ENCODE measurements around the gene VMP1. TPM values are rescaled to one million over a fixed set of nuclear protein-coding genes. Genes with fewer than 3 reads are reported as not detected.

The VMP1 gene
- total RNA-seq, 1 experiment from 2014 or later = 277 TPM

GRCh38 chr17:59838052-59838916 is 130.8 kb downstream of the VMP1 start:
- ChIA-PET POLR2A (interaction anchor here (0.5 to 3.1 kb wide), 18 partner anchors 7 to 1755 kb away, joined by 3 to 55 read pairs (median 7); partner anchors contain the start of genes CLTC, PTRH2, RNFT1 and VMP1), CTCF (interaction anchor here (1.0 to 2.9 kb wide), 5 partner anchors 10 to 84 kb away, joined by 3 to 23 read pairs (median 5); no protein-coding TSS in a partner anchor)
- Histone ChIP-seq H3K4me3 (ENCODE audit: low read depth, low read length) (peak overlapping the region; percentile 49), H3K27me3 (replicated peaks; ENCODE audit: control insufficient read depth, insufficient read depth, low read length) (no peaks in the 10 kb centered on the region), H3K9me3 (no peaks in the 10 kb centered on the region), H3K36me3 (ENCODE audit: control insufficient read depth, insufficient read depth, low read length) (peaks cover 9% of the 10 kb centered on the region), H3K4me1 (peaks cover 28% of the 10 kb centered on the region)
- peak in 1 of 2 experiments; percentile 55 for DNase-seq
- peak overlapping the region; percentile 89 for H3K4me3 Mint-ChIP-seq (ENCODE audit: unreplicated experiment)
- H3K4me1 Mint-ChIP-seq (ENCODE audit: low read depth, unreplicated experiment) = peaks cover 41% of the 10 kb centered on the region
- H3K9me3 Mint-ChIP-seq (ENCODE audit: unreplicated experiment) = no peaks in the 10 kb centered on the region
- peaks cover 88% of the 10 kb centered on the region for H3K36me3 Mint-ChIP-seq (ENCODE audit: insufficient read depth, unreplicated experiment)
- intact Hi-C loops (cut with micrococcal nuclease; ENCODE audit: unreplicated experiment) = no loop called here
- TSS peak; percentile 37 for BruUV-seq (replicated peaks)
- no peak for TF ChIP-seq CTCF (IDR thresholded peaks at IDR 0.05; ENCODE audit: insufficient read depth in 1 of 2, low read depth in 1 of 2, low read length in 1 of 2, severe bottlenecking in 1 of 2, unreplicated experiment in 1 of 2)
- peak overlapping the region; percentile 98 for H3K27ac Mint-ChIP-seq (ENCODE audit: unreplicated experiment)
- H3K27me3 Mint-ChIP-seq (ENCODE audit: insufficient read depth, unreplicated experiment) = peaks cover 2% of the 10 kb centered on the region

- CTCF ChIA-PET = interaction anchor here (2.9 kb wide), 1 partner anchor 86 kb away, joined by 23 read pairs; no protein-coding TSS in a partner anchor
- Histone ChIP-seq H3K9me3 (no peaks in the 10 kb centered on the region), H3K27me3 (replicated peaks; ENCODE audit: control insufficient read depth, insufficient read depth, low read length) (no peaks in the 10 kb centered on the region), H3K36me3 (ENCODE audit: control insufficient read depth, insufficient read depth, low read length) (peaks cover 9% of the 10 kb centered on the region), H3K4me1 (peaks cover 35% of the 10 kb centered on the region), H3K4me3 (ENCODE audit: low read depth, low read length) (peak overlapping the region; percentile 49)
- intact Hi-C loops (cut with micrococcal nuclease; ENCODE audit: unreplicated experiment) = no loop called here
- H3K36me3 Mint-ChIP-seq (ENCODE audit: insufficient read depth, unreplicated experiment) = peaks cover 93% of the 10 kb centered on the region
- H3K4me1 Mint-ChIP-seq (ENCODE audit: low read depth, unreplicated experiment) = peaks cover 43% of the 10 kb centered on the region
- peaks cover 2% of the 10 kb centered on the region for H3K27me3 Mint-ChIP-seq (ENCODE audit: insufficient read depth, unreplicated experiment)
- H3K4me3 Mint-ChIP-seq (ENCODE audit: unreplicated experiment) = peak overlapping the region; percentile 89
- TF ChIP-seq CTCF (IDR thresholded peaks at IDR 0.05; ENCODE audit: insufficient read depth in 1 of 2, low read depth in 1 of 2, low read length in 1 of 2, severe bottlenecking in 1 of 2, unreplicated experiment in 1 of 2) = no peak
- DNase-seq = no peak
- BruUV-seq (replicated peaks) = no TSS peak
- POLR2A ChIA-PET = interaction anchor here (0.6 to 3.1 kb wide), 5 partner anchors 53 to 86 kb away, joined by 3 to 37 read pairs (median 6); no protein-coding TSS in a partner anchor
- no peaks in the 10 kb centered on the region for H3K9me3 Mint-ChIP-seq (ENCODE audit: unreplicated experiment)
- peak overlapping the region; percentile 98 for H3K27ac Mint-ChIP-seq (ENCODE audit: unreplicated experiment)
Measured at GRCh38 chr17:59839651-59840328, 132.3 kb downstream of the VMP1 start.
